GM23338 (cell line): ENCODE results near the gene ZC3H14.

Source experiments
- TF ChIP-seq, protein P1 (sequence below): IDR thresholded peaks from one replicate; pipeline ENCODE4 v1.6.1; 2018; ENCODE audit warnings: antibody characterized with exemption; ENCODE audit not compliant: unreplicated experiment
- TF ChIP-seq, protein P2 (sequence below), 2 experiments: fragments of 200-600 bp in 1 of 2; sonication (generic) in 1 of 2; conservative IDR thresholded peaks; 2 replicates each; pipeline versions ENCODE4 v1.5.1 to v1.6.1; 2016 to 2017; ENCODE audit warnings: antibody characterized with exemption in 2 of 2, low read depth in 2 of 2, mild to moderate bottlenecking in 2 of 2, moderate library complexity in 1 of 2

DNA sequence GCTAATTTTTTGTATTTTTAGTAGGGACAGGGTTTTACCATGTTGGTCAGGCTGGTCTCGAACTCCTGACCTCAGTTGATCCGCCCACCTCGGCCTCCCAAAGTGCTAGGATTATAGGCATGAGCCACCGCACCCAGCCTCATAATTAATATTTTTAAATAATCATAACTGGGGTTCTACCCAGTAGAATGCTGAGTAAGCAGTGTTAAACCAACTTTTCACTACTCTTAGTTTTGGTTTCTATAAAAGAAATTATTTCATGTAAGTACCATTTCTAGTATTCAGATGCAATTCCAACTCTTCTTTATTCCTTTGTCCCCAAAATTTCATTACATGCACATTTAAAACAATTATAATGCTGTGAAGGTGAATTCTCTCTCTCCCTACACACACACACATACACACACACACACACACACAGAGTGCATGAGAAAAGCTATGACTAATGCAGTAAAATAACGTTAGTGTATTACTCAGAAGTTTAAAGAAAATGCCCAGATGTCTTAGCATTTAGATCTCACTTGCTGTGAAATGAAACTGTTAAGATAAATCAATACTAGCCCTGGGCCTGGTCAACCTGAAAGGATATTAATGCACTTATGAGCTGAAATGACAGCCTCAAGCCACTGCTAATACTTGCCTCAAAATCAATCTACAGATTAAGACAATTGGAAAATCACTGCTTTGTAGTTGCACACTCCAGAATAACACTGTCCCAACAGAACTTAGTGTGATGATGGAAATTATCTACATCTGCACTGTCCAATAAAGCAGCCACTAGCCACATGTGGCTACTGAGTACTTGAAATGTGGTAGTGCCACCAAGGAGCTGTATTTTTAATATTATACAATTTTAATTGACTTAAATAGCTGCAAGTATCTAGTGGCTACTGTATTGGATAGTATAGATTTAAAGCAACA is 44.0 kb upstream of the ZC3H14 start:
- TF ChIP-seq, protein P1, sequence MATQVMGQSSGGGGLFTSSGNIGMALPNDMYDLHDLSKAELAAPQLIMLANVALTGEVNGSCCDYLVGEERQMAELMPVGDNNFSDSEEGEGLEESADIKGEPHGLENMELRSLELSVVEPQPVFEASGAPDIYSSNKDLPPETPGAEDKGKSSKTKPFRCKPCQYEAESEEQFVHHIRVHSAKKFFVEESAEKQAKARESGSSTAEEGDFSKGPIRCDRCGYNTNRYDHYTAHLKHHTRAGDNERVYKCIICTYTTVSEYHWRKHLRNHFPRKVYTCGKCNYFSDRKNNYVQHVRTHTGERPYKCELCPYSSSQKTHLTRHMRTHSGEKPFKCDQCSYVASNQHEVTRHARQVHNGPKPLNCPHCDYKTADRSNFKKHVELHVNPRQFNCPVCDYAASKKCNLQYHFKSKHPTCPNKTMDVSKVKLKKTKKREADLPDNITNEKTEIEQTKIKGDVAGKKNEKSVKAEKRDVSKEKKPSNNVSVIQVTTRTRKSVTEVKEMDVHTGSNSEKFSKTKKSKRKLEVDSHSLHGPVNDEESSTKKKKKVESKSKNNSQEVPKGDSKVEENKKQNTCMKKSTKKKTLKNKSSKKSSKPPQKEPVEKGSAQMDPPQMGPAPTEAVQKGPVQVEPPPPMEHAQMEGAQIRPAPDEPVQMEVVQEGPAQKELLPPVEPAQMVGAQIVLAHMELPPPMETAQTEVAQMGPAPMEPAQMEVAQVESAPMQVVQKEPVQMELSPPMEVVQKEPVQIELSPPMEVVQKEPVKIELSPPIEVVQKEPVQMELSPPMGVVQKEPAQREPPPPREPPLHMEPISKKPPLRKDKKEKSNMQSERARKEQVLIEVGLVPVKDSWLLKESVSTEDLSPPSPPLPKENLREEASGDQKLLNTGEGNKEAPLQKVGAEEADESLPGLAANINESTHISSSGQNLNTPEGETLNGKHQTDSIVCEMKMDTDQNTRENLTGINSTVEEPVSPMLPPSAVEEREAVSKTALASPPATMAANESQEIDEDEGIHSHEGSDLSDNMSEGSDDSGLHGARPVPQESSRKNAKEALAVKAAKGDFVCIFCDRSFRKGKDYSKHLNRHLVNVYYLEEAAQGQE, result no peak
- TF ChIP-seq, protein P2, sequence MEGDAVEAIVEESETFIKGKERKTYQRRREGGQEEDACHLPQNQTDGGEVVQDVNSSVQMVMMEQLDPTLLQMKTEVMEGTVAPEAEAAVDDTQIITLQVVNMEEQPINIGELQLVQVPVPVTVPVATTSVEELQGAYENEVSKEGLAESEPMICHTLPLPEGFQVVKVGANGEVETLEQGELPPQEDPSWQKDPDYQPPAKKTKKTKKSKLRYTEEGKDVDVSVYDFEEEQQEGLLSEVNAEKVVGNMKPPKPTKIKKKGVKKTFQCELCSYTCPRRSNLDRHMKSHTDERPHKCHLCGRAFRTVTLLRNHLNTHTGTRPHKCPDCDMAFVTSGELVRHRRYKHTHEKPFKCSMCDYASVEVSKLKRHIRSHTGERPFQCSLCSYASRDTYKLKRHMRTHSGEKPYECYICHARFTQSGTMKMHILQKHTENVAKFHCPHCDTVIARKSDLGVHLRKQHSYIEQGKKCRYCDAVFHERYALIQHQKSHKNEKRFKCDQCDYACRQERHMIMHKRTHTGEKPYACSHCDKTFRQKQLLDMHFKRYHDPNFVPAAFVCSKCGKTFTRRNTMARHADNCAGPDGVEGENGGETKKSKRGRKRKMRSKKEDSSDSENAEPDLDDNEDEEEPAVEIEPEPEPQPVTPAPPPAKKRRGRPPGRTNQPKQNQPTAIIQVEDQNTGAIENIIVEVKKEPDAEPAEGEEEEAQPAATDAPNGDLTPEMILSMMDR (conservative IDR thresholded peaks at IDR 0.05; ENCODE audit: low read depth in 2 of 2), result no peak
